SJCRH30 (cell line): Measurements from ENCODE around the gene OR6M1. TPM values are rescaled to one million over a fixed set of nuclear protein-coding genes. Genes with fewer than 3 reads are reported as not detected.

Experiments
- DNase-seq, 2 experiments: peaks; one replicate each; pipeline ENCODE4 v3.0.0-alpha.2; 2015 to 2020
- H3K27ac ChIP-seq: fragments of 250-450 bp; sonication (Bioruptor Pico); 2 replicates; pipeline ENCODE4 v1.5.1; 2020; ENCODE audit warnings: mild to moderate bottlenecking, moderate library complexity
- H3K27me3 ChIP-seq: fragments of 250-450 bp; sonication (Bioruptor Pico); 2 replicates; pipeline ENCODE4 v1.5.1; 2020; ENCODE audit warnings: mild to moderate bottlenecking, moderate library complexity
- H3K36me3 ChIP-seq: fragments of 250-450 bp; sonication (Bioruptor Pico); 2 replicates; pipeline ENCODE4 v1.5.1; 2020; ENCODE audit warnings: mild to moderate bottlenecking, moderate library complexity
- H3K4me1 ChIP-seq: fragments of 250-450 bp; sonication (Bioruptor Pico); 2 replicates; pipeline ENCODE4 v1.5.1; 2020; ENCODE audit warnings: mild to moderate bottlenecking, moderate library complexity
- H3K4me3 ChIP-seq: fragments of 250-450 bp; sonication (Bioruptor Pico); 2 replicates; pipeline ENCODE4 v1.5.1; 2020; ENCODE audit warnings: mild to moderate bottlenecking, moderate library complexity
- H3K9me3 ChIP-seq: fragments of 250-450 bp; sonication (Bioruptor Pico); replicated peaks from 2 replicates; pipeline ENCODE4 v1.5.1; 2020; ENCODE audit warnings: mild to moderate bottlenecking, moderate library complexity
- total RNA-seq: library from RNA; depleted of rRNA; stranded (reverse); fragments of >200 nt; shearing (Covaris generic); gene quantifications from 2 replicates; pipeline ENCODE4 v1.2.3, GENCODE V29; 2014; rRNA removed

OR6M1 gene
- total RNA-seq, 1 experiment from 2014 or later, result not detected

DNA sequence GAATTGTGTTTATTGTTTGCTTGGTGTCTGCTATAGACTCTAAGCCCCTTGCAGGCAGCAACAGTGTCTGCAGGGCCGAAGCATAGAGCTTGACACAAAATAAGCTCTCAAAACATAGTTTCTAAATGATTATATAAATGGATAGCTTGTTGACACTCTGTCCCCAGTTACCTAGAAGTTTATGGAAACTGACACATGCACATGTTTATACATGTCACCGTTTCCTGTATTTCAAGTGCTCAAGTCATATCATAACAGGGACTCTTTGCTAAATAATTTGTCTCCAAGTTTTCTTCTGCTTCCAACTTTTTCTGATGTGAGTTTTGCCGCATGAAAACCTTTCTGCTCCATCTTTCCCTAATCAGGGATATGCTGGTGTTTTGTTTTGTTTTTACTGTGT is 48.2 kb downstream of the OR6M1 start:
- Histone ChIP-seq H3K27ac (no peak overlapping the region), H3K27me3 (no peaks in the 10 kb centered on the region), H3K9me3 (no peaks in the 10 kb centered on the region), H3K4me1 (no peaks in the 10 kb centered on the region), H3K36me3 (no peaks in the 10 kb centered on the region), H3K4me3 (no peak overlapping the region)
- no peak for DNase-seq

DNA sequence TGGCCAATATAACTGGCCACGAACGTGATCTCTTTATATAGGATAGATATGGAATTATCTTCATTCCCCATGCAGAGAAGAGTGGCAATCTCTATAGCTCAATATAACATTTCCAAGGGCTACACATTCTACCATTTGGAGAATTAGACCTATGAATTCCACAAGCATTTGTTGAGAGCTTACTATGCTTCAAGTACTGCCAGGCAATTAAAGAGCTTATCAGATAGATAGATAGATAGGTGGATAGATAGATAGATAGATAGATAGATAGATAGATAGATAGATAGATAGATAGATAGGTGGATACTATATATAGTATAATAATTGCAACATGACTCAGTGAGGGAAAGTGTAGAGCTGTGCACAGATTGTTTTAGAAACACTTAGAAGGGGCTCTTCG is 50.3 kb downstream of the OR6M1 start:
- Histone ChIP-seq H3K27ac (no peak overlapping the region), H3K36me3 (no peaks in the 10 kb centered on the region)

More for the DNA sequence above, 50.3 kb downstream of the OR6M1 start:
- Histone ChIP-seq H3K27me3 (no peaks in the 10 kb centered on the region), H3K4me1 (no peaks in the 10 kb centered on the region), H3K9me3 (no peaks in the 10 kb centered on the region), H3K4me3 (no peak overlapping the region)
- DNase-seq, result no peak

Other genes starting within 250 kb of the OR6M1 start
- 2.1 and 2.5 TPM in 2 replicates for gene SCN3B, start 151.7 kb downstream of the OR6M1 start, total RNA-seq
- 12.7 and 13.5 TPM in 2 replicates for gene ZNF202, start 64.7 kb downstream of the OR6M1 start, total RNA-seq
- gene OR6X1, start 51.8 kb downstream of the OR6M1 start, total RNA-seq, result not detected in 2 replicates
- not detected in 2 replicates for gene TMEM225, start 79.3 kb upstream of the OR6M1 start, total RNA-seq
- not detected in 2 replicates for gene OR8D4, start 95.8 kb upstream of the OR6M1 start, total RNA-seq
- gene OR4D5, start 133.3 kb upstream of the OR6M1 start, total RNA-seq, result not detected in 2 replicates
- not detected in 2 replicates for gene OR6T1, start 137.5 kb upstream of the OR6M1 start, total RNA-seq
- gene OR10S1, start 171.4 kb upstream of the OR6M1 start, total RNA-seq, result not detected in 2 replicates
- not detected in 2 replicates for gene OR10G6, start 188.8 kb upstream of the OR6M1 start, total RNA-seq
- not detected in 2 replicates for gene OR10G4, start 206.6 kb upstream of the OR6M1 start, total RNA-seq
- gene OR10G9, start 216.7 kb upstream of the OR6M1 start, total RNA-seq, result not detected in 2 replicates
- not detected in 2 replicates for gene OR10G8, start 220.4 kb upstream of the OR6M1 start, total RNA-seq
- gene OR10G7, start 235.0 kb upstream of the OR6M1 start, total RNA-seq, result not detected in 2 replicates